B cell (primary cell): Measurements from ENCODE around the gene GSG1. TPM values are rescaled to one million over a fixed set of nuclear protein-coding genes. Genes with fewer than 3 reads are reported as not detected.

ENCODE experiments used
- ATAC-seq: fragments of 200-7000 bp; cut with Tn5 transposase; one replicate; pipeline ENCODE4 v1.10.0; 2021; ENCODE audit warnings: low read depth, mild to moderate bottlenecking, moderate number of reproducible peaks, moderate library complexity
- CTCF ChIA-PET: fragments of 350-600 bp; sonication (Branson Sonifier 250); formaldehyde crosslinking; loops from one replicate; lab custom pipeline; 2021; ENCODE audit warnings: antibody characterized with exemption, inconsistent platforms; lab: Charles Lee
- POLR2A ChIA-PET: fragments of 350-600 bp; sonication (Branson Sonifier 250); formaldehyde crosslinking; loops from one replicate; lab custom pipeline; 2021; ENCODE audit warnings: antibody characterized with exemption; lab: Charles Lee
- DNase-seq: peaks from one replicate; pipeline ENCODE4 v3.0.0; 2013
- H2AFZ ChIP-seq: 2 replicates; pipeline ENCODE4 v1.6.1; 2012; ENCODE audit warnings: mild to moderate bottlenecking, low read depth, low read length; ENCODE audit not compliant: insufficient read depth, poor library complexity, severe bottlenecking
- H3K27ac ChIP-seq, 2 donors: 1 replicate in 1 of 2; 2 replicates in 1 of 2; pipeline ENCODE4 v1.5.1; 2012 to 2013; ENCODE audit warnings: low read length in 2 of 2, mild to moderate bottlenecking in 2 of 2, moderate library complexity in 1 of 2
- H3K27me3 ChIP-seq, 4 experiments: fragments of 200-600 bp in 1 of 4; sonication (generic) in 1 of 4; replicated peaks in 1 of 4; 1 replicate in 2 of 4; 2 replicates in 2 of 4; pipeline versions ENCODE4 v1.6.1 to v1.7.0; 2013 to 2016; ENCODE audit warnings: low read length in 3 of 4, mild to moderate bottlenecking in 2 of 4, mixed read lengths in 1 of 4, moderate library complexity in 1 of 4; ENCODE audit not compliant: insufficient read depth in 4 of 4, control insufficient read depth in 3 of 4; ENCODE audit errors: control extremely low read depth in 1 of 4
- H3K36me3 ChIP-seq, 2 experiments: replicated peaks in 1 of 2; 1 replicate in 1 of 2; 2 replicates in 1 of 2; pipeline versions ENCODE4 v1.6.1 to v1.7.1; 2013; ENCODE audit warnings: low read length in 1 of 2; ENCODE audit not compliant: insufficient read depth in 2 of 2, control insufficient read depth in 1 of 2; ENCODE audit errors: control extremely low read depth in 1 of 2, extremely low read depth in 1 of 2
- H3K4me1 ChIP-seq, 2 donors: fragments of 200-600 bp in 1 of 2; sonication (generic) in 1 of 2; 1 replicate in 1 of 2; 2 replicates in 1 of 2; pipeline versions ENCODE4 v1.5.1 to v1.6.1; 2013 to 2017; ENCODE audit warnings: low read length in 2 of 2; ENCODE audit not compliant: control insufficient read depth in 2 of 2, insufficient read depth in 2 of 2
- H3K4me2 ChIP-seq: replicated peaks from 2 replicates; pipeline ENCODE3; 2012; ENCODE audit warnings: mild to moderate bottlenecking, low read depth, low read length; ENCODE audit not compliant: poor library complexity, severe bottlenecking
- H3K4me3 ChIP-seq, 5 experiments: fragments of 200-600 bp in 1 of 5; sonication (generic) in 1 of 5; 1 replicate in 3 of 5; 2 replicates in 2 of 5; pipeline versions ENCODE4 v1.5.1 to v1.7.0; 2011 to 2016; ENCODE audit warnings: low read length in 4 of 5, mild to moderate bottlenecking in 4 of 5, low read depth in 2 of 5, control low read depth in 1 of 5, moderate library complexity in 1 of 5; ENCODE audit not compliant: insufficient read depth in 1 of 5; ENCODE audit errors: control extremely low read depth in 1 of 5, extremely low read depth in 1 of 5
- H3K79me2 ChIP-seq: fragments of 200-600 bp; sonication (generic); one replicate; pipeline ENCODE4 v1.6.0; 2016; ENCODE audit warnings: low read length; ENCODE audit not compliant: control insufficient read depth, insufficient read depth
- H3K9ac ChIP-seq: fragments of 200-600 bp; sonication (generic); 2 replicates; pipeline ENCODE4 v1.6.1; 2017; ENCODE audit warnings: mild to moderate bottlenecking, low read length, moderate library complexity
- H3K9me3 ChIP-seq, 3 donors: one replicate each; pipeline versions ENCODE4 v1.6.1 to v1.7.1; 2013; ENCODE audit warnings: low read length in 2 of 3; ENCODE audit not compliant: control insufficient read depth in 2 of 3, insufficient read depth in 1 of 3; ENCODE audit errors: control extremely low read depth in 1 of 3
- H4K20me1 ChIP-seq: 2 replicates; pipeline ENCODE4 v1.6.0; 2012; ENCODE audit warnings: mild to moderate bottlenecking, low read length; ENCODE audit not compliant: insufficient read depth, control insufficient read depth, poor library complexity, severe bottlenecking
- H3K27ac Mint-ChIP-seq: one replicate; pipeline ENCODE4 v1.8.0; 2021; ENCODE audit warnings: mixed read lengths
- H3K27me3 Mint-ChIP-seq: one replicate; pipeline ENCODE4 v1.8.0; 2021; ENCODE audit warnings: mixed read lengths
- H3K4me1 Mint-ChIP-seq: one replicate; pipeline ENCODE4 v1.8.0; 2021; ENCODE audit warnings: mixed read lengths
- H3K4me3 Mint-ChIP-seq: one replicate; pipeline ENCODE4 v1.8.0; 2021; ENCODE audit warnings: mixed read lengths
- H3K9me3 Mint-ChIP-seq: one replicate; pipeline ENCODE4 v1.8.0; 2022; ENCODE audit warnings: mixed read lengths; ENCODE audit not compliant: insufficient read depth
- EZH2 ChIP-seq: IDR thresholded peaks from 2 replicates; pipeline ENCODE4 v1.6.1; 2012; ENCODE audit warnings: borderline replicate concordance, low read depth, mild to moderate bottlenecking, moderate library complexity, low read length; ENCODE audit not compliant: insufficient read depth, poor library complexity, severe bottlenecking
- WGBS: methylation state at CpG from one replicate; pipeline ENCODE4 v1.1.5; 2013; ENCODE audit warnings: missing lambda C conversion rate; ENCODE audit not compliant: insufficient coverage; 5-methylcytosine and 5-hydroxymethylcytosine counted together
- intact Hi-C: fragments of 100-400 bp; cut with micrococcal nuclease; formaldehyde crosslinking; loops from one replicate; pipeline ENCODE4 v1.10.0; 2022
- polyA plus RNA-seq: library from polyadenylated mRNA; depleted of rRNA; stranded (reverse); fragments of >200 nt; gene quantifications from 2 replicates; pipeline ENCODE4 v1.2.3, GENCODE V29; 2012
- total RNA-seq, 2 donors: library from RNA; stranded (reverse); fragments of 120-200 nt in 1 of 2; gene quantifications; 1 replicate in 1 of 2; 2 replicates in 1 of 2; pipeline versions ENCODE4 v1.2.3 to v1.2.4, GENCODE V29; 2013 to 2022
- TF ChIP-seq, protein P1 (sequence below): fragments of 200-600 bp; IDR thresholded peaks from one replicate; pipeline ENCODE4 v1.8.0; 2022; ENCODE audit warnings: antibody characterized with exemption, mild to moderate bottlenecking

Gene GSG1
- total and polyA plus RNA-seq, 2 donors (not counting 1 experiment from before 2014, with no cell fraction given): not detected

DNA sequence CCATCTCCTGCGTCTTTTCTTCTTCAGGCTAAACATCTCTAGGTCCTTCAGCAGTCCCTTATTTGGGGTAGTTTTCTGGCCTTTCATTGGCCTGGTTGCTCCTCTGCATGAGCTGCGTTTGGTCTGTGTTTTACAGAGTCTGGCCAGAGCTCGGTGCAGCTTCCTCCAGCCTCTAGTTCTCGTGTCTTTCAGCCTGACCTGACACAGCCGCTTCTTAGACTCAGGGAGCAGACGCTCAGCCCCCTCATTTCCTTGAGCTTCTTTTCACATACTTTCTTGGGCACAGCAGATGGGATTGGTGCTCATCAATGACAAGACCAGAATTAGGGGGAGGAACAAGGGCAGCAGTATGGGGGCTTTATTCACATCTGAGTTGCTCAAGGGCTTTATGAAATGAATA is 13.6 kb upstream of the GSG1 start:
- Mint-ChIP-seq H3K4me3 (no peak overlapping the region), H3K4me1 (no peaks in the 10 kb centered on the region), H3K27ac (no peak overlapping the region), H3K27me3 (peaks cover 28% of the 10 kb centered on the region), H3K9me3 (no peaks in the 10 kb centered on the region)
- ChIA-PET CTCF (interaction anchor here (1.1 to 1.6 kb wide), 2 partner anchors 16 to 95 kb away, joined by 3 read pairs; no protein-coding TSS in a partner anchor), POLR2A (no interaction called here)
- Histone ChIP-seq H3K79me2 (no peaks in the 10 kb centered on the region), H3K36me3 (no peaks in the 10 kb centered on the region), H3K9ac (no peak overlapping the region), H4K20me1 (no peaks in the 10 kb centered on the region), H3K4me3 (no peak overlapping the region), H3K27ac (no peak overlapping the region), H3K4me2 (no peak overlapping the region), H3K27me3 (no peaks in the 10 kb centered on the region), H3K4me1 (no peaks in the 10 kb centered on the region), H2AFZ (no peak overlapping the region), H3K9me3 (no peaks in the 10 kb centered on the region)
- WGBS: 97% methylated on average over 5 of the region's 6 CpGs
- DNase-seq (no peak), ATAC-seq (no peak)
- no peak for TF ChIP-seq EZH2
- TF ChIP-seq, protein P1, sequence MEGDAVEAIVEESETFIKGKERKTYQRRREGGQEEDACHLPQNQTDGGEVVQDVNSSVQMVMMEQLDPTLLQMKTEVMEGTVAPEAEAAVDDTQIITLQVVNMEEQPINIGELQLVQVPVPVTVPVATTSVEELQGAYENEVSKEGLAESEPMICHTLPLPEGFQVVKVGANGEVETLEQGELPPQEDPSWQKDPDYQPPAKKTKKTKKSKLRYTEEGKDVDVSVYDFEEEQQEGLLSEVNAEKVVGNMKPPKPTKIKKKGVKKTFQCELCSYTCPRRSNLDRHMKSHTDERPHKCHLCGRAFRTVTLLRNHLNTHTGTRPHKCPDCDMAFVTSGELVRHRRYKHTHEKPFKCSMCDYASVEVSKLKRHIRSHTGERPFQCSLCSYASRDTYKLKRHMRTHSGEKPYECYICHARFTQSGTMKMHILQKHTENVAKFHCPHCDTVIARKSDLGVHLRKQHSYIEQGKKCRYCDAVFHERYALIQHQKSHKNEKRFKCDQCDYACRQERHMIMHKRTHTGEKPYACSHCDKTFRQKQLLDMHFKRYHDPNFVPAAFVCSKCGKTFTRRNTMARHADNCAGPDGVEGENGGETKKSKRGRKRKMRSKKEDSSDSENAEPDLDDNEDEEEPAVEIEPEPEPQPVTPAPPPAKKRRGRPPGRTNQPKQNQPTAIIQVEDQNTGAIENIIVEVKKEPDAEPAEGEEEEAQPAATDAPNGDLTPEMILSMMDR: no peak
- intact Hi-C loops: no loop called here

DNA sequence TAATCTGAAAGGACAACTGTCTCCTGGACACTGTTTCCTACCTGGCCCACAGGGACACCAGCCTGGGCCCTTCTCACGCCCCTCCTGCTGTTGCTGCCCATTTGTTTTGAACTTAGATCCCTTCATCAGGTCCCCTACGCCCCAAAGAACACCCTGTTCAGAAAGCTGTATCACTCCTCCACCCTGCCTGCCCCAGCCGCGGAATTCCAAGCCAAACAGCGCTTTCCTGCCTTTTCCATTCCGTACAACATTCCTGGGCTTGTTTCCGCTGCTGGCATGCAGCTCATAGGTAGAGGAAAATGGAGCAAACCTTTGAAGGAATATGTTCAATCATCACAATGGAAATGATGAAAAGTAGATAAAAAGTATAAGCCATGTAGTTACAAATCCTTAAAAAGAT is 12.8 kb upstream of the GSG1 start:
- 78% methylated on average over 1 of the region's 7 CpGs for WGBS
- Mint-ChIP-seq H3K4me1 (no peaks in the 10 kb centered on the region), H3K27ac (no peak overlapping the region), H3K9me3 (no peaks in the 10 kb centered on the region), H3K4me3 (no peak overlapping the region), H3K27me3 (peaks cover 29% of the 10 kb centered on the region)
- intact Hi-C loops: no loop called here
- no peaks in the 10 kb centered on the region for H3K27me3 ChIP-seq
- no peaks in the 10 kb centered on the region for H4K20me1 ChIP-seq
- H3K36me3 ChIP-seq: no peaks in the 10 kb centered on the region
- H3K4me3 ChIP-seq: no peak overlapping the region
- ATAC-seq (no peak), DNase-seq (no peak)
- no peak overlapping the region for H3K27ac ChIP-seq
- no peak overlapping the region for H3K4me2 ChIP-seq
- no peak for TF ChIP-seq EZH2
- TF ChIP-seq, protein P1: no peak
- CTCF ChIA-PET: interaction anchor here (1.1 to 1.4 kb wide), 3 partner anchors 8 to 96 kb away, joined by 3 to 4 read pairs (median 3); no protein-coding TSS in a partner anchor
- H3K9ac ChIP-seq: no peak overlapping the region
- no peaks in the 10 kb centered on the region for H3K4me1 ChIP-seq
- no peaks in the 10 kb centered on the region for H3K79me2 ChIP-seq
- POLR2A ChIA-PET: no interaction called here
- no peaks in the 10 kb centered on the region for H3K9me3 ChIP-seq
- H2AFZ ChIP-seq: no peak overlapping the region
